A673 (cell line): ENCODE data around the gene ATP5F1B.

Source experiments
- EZH2 ChIP-seq: fragments of 200-600 bp; sonication (generic); IDR thresholded peaks from 2 replicates; pipeline ENCODE4 v1.6.1; 2017; ENCODE audit warnings: borderline replicate concordance, low read depth, mild to moderate bottlenecking, mixed read lengths, antibody characterized with exemption, low read length; ENCODE audit not compliant: poor library complexity, severe bottlenecking
- TF ChIP-seq, protein P1 (sequence below): fragments of 300-800, 200-600 bp; sonication (generic); conservative IDR thresholded peaks from 2 replicates; pipeline ENCODE4 v1.5.1; 2017; ENCODE audit warnings: low read depth, mild to moderate bottlenecking, antibody characterized with exemption, low read length, moderate library complexity, mixed read lengths

- TF ChIP-seq, protein P1, sequence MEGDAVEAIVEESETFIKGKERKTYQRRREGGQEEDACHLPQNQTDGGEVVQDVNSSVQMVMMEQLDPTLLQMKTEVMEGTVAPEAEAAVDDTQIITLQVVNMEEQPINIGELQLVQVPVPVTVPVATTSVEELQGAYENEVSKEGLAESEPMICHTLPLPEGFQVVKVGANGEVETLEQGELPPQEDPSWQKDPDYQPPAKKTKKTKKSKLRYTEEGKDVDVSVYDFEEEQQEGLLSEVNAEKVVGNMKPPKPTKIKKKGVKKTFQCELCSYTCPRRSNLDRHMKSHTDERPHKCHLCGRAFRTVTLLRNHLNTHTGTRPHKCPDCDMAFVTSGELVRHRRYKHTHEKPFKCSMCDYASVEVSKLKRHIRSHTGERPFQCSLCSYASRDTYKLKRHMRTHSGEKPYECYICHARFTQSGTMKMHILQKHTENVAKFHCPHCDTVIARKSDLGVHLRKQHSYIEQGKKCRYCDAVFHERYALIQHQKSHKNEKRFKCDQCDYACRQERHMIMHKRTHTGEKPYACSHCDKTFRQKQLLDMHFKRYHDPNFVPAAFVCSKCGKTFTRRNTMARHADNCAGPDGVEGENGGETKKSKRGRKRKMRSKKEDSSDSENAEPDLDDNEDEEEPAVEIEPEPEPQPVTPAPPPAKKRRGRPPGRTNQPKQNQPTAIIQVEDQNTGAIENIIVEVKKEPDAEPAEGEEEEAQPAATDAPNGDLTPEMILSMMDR = peak; percentile 82
- no peak for TF ChIP-seq EZH2
Observed at GRCh38 chr12:56636675-56637540, 8.9 kb downstream of the ATP5F1B start.
